CD14-positive monocyte (primary cell): Measurements from ENCODE around the gene SEMA4D. TPM values are rescaled to one million over a fixed set of nuclear protein-coding genes. Genes with fewer than 3 reads are reported as not detected.

Experiments
- DNase-seq, 3 donors: peaks; one replicate each; pipeline ENCODE4 v3.0.0-alpha.2; 2011 to 2022
- H2AFZ ChIP-seq: 2 replicates; pipeline ENCODE4 v1.6.0; 2012; ENCODE audit warnings: mild to moderate bottlenecking, low read depth, low read length, inconsistent platforms; ENCODE audit not compliant: insufficient read depth, poor library complexity, severe bottlenecking
- H3K27ac ChIP-seq, 2 donors: 1 replicate in 1 of 2; 2 replicates in 1 of 2; pipeline ENCODE4 v1.5.1; 2012 to 2013; ENCODE audit warnings: low read length in 2 of 2, control low read depth in 1 of 2, inconsistent platforms in 1 of 2, low read depth in 1 of 2, mild to moderate bottlenecking in 1 of 2
- H3K27me3 ChIP-seq, 2 donors: one replicate each; pipeline versions ENCODE4 v1.6.0 to v1.6.1; 2011 to 2013; ENCODE audit warnings: low read length in 2 of 2; ENCODE audit not compliant: control insufficient read depth in 2 of 2, insufficient read depth in 2 of 2
- H3K36me3 ChIP-seq, 2 donors: replicated peaks in 1 of 2; 1 replicate in 1 of 2; 2 replicates in 1 of 2; pipeline versions ENCODE4 v1.5.1 to v1.6.1; 2012 to 2013; ENCODE audit warnings: low read length in 2 of 2, control low read depth in 1 of 2, inconsistent platforms in 1 of 2, mild to moderate bottlenecking in 1 of 2; ENCODE audit not compliant: insufficient read depth in 2 of 2, control insufficient read depth in 1 of 2
- H3K4me1 ChIP-seq, 2 donors: 1 replicate in 1 of 2; 2 replicates in 1 of 2; pipeline versions ENCODE4 v1.5.1 to v1.6.1; 2012 to 2013; ENCODE audit warnings: low read length in 2 of 2, control low read depth in 1 of 2, inconsistent platforms in 1 of 2, mild to moderate bottlenecking in 1 of 2, moderate library complexity in 1 of 2; ENCODE audit not compliant: insufficient read depth in 2 of 2, control insufficient read depth in 1 of 2
- H3K4me2 ChIP-seq: replicated peaks from 2 replicates; pipeline ENCODE3; 2012; ENCODE audit warnings: low read length, moderate library complexity, mild to moderate bottlenecking; ENCODE audit not compliant: poor library complexity, severe bottlenecking; ENCODE audit errors: extremely low read depth
- H3K4me3 ChIP-seq, 3 experiments: fragments of 200-600 bp in 1 of 3; sonication (generic) in 1 of 3; replicated peaks in 1 of 3; 1 replicate in 2 of 3; 2 replicates in 1 of 3; pipeline ENCODE4 v1.5.1; 2011 to 2013; ENCODE audit warnings: low read length in 3 of 3, mild to moderate bottlenecking in 3 of 3, control low read depth in 2 of 3, low read depth in 2 of 3, inconsistent platforms in 1 of 3, moderate library complexity in 1 of 3
- H3K79me2 ChIP-seq: 2 replicates; pipeline ENCODE4 v1.6.0; 2012; ENCODE audit warnings: mild to moderate bottlenecking, control low read depth, inconsistent platforms, low read length, moderate library complexity; ENCODE audit not compliant: insufficient read depth
- H3K9ac ChIP-seq: 2 replicates; pipeline ENCODE4 v1.6.0; 2017; ENCODE audit warnings: low read length, mild to moderate bottlenecking; ENCODE audit not compliant: insufficient read depth, poor library complexity, severe bottlenecking
- H3K9me3 ChIP-seq, 2 donors: replicated peaks in 1 of 2; 1 replicate in 1 of 2; 2 replicates in 1 of 2; pipeline versions ENCODE4 v1.5.1 to v1.6.1; 2012 to 2013; ENCODE audit warnings: low read length in 2 of 2, control low read depth in 1 of 2; ENCODE audit not compliant: control insufficient read depth in 1 of 2, insufficient read depth in 1 of 2
- H4K20me1 ChIP-seq: 2 replicates; pipeline ENCODE4 v1.6.0; 2012; ENCODE audit warnings: mild to moderate bottlenecking, low read length, control low read depth, moderate library complexity; ENCODE audit not compliant: insufficient read depth
- H3K27ac Mint-ChIP-seq, 7 donors: one replicate each; pipeline ENCODE4 v1.8.0; 2020; ENCODE audit warnings: mild to moderate bottlenecking in 7 of 7, mixed read lengths in 7 of 7, moderate library complexity in 6 of 7, inconsistent platforms in 2 of 7
- H3K27me3 Mint-ChIP-seq, 3 donors: one replicate each; pipeline ENCODE4 v1.8.0; 2021 to 2022; ENCODE audit warnings: low read depth in 3 of 3, mild to moderate bottlenecking in 3 of 3, mixed read lengths in 3 of 3, moderate library complexity in 3 of 3, inconsistent platforms in 1 of 3
- H3K36me3 Mint-ChIP-seq, 2 donors: one replicate each; pipeline ENCODE4 v1.8.0; 2020; ENCODE audit warnings: mixed read lengths in 2 of 2, inconsistent platforms in 1 of 2, mild to moderate bottlenecking in 1 of 2
- H3K4me1 Mint-ChIP-seq: one replicate; pipeline ENCODE4 v1.8.0; 2020; ENCODE audit warnings: mild to moderate bottlenecking, mixed read lengths
- H3K4me3 Mint-ChIP-seq, 2 donors: one replicate each; pipeline ENCODE4 v1.8.0; 2020; ENCODE audit warnings: mild to moderate bottlenecking in 2 of 2, mixed read lengths in 2 of 2, moderate library complexity in 1 of 2
- H3K9me3 Mint-ChIP-seq, 7 donors: one replicate each; pipeline ENCODE4 v1.8.0; 2020 to 2022; ENCODE audit warnings: mixed read lengths in 7 of 7, mild to moderate bottlenecking in 6 of 7, moderate library complexity in 6 of 7, inconsistent platforms in 2 of 7
- WGBS: methylation state at CpG from one replicate; pipeline ENCODE4 v1.1.5; 2013; ENCODE audit warnings: missing lambda C conversion rate; ENCODE audit not compliant: insufficient coverage; 5-methylcytosine and 5-hydroxymethylcytosine counted together
- intact Hi-C, 2 donors: fragments of 100-400 bp; cut with micrococcal nuclease; formaldehyde crosslinking; loops; one replicate each; pipeline versions ENCODE4 v1.15.0 to v1.15.1; 2023
- polyA plus RNA-seq, 3 donors: library from polyadenylated mRNA; depleted of rRNA in 1 of 3; unstranded in 2 of 3; stranded (reverse) in 1 of 3; fragments of 300-500 nt in 2 of 3; fragments of >200 nt in 1 of 3; fragmentation: Illumina TruSeq in 2 of 3; gene quantifications; 1 replicate in 2 of 3; 2 replicates in 1 of 3; pipeline ENCODE4 v1.2.3, GENCODE V29; 2012 to 2021
- TF ChIP-seq, protein P1 (sequence below): fragments of 200-600 bp; IDR thresholded peaks from one replicate; pipeline ENCODE4 v1.8.0; 2022; ENCODE audit warnings: antibody characterized with exemption, mild to moderate bottlenecking

Gene SEMA4D
- polyA plus RNA-seq, 3 donors, result 28.2 to 117 (median 28.6) TPM

DNA sequence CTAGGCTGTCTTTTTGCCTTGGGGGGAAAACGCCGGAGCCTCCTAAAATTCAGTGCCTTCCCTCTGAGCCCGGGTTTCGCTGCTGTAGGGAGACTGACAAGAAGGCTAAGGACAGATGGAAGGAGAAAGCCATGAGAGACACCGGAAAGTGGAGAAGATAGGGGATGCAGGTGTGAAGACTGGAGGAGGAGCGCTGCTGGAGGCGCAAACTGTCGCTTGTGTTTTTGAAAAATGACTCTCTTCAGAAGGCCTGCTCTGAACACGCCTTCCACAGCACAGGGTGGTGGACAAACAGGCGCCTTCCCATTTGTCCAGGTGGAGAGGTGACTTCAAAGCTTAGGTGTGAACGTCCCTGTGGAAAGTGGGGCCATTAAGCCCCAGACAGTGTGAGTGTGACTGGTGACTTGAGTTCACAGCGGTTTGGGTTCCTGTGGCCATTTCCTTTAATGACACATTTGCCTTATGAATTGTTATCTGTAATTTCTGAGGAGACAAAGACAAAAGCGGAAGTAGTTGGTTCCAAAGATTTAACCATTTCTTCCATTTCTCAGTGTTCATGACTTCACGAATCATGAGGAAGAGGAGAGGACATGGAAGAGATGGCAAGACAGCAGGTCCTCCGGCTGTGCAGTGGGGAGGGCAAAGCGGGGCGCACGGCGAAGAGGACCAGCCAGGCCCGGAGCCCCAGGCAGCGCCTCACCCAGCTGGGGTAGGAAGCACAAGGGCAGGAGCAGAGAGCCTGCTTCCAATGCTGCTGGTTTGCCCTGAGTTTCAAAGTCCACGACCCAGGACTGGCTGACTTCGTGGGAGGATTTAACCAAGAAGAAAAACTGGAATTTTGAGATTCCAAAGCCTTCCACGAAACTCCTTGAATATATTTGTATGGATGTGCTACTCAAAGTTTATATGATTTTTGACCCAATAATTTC is 27.8 kb upstream of the SEMA4D start:
- TF ChIP-seq, protein P1, sequence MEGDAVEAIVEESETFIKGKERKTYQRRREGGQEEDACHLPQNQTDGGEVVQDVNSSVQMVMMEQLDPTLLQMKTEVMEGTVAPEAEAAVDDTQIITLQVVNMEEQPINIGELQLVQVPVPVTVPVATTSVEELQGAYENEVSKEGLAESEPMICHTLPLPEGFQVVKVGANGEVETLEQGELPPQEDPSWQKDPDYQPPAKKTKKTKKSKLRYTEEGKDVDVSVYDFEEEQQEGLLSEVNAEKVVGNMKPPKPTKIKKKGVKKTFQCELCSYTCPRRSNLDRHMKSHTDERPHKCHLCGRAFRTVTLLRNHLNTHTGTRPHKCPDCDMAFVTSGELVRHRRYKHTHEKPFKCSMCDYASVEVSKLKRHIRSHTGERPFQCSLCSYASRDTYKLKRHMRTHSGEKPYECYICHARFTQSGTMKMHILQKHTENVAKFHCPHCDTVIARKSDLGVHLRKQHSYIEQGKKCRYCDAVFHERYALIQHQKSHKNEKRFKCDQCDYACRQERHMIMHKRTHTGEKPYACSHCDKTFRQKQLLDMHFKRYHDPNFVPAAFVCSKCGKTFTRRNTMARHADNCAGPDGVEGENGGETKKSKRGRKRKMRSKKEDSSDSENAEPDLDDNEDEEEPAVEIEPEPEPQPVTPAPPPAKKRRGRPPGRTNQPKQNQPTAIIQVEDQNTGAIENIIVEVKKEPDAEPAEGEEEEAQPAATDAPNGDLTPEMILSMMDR, result no peak
- Mint-ChIP-seq H3K4me1 (peaks cover 97% of the 10 kb centered on the region), H3K4me3 (peak overlapping the region in 1 of 2 donors; percentile 55), H3K36me3 (peaks cover 8 to 9% of the 10 kb centered on the region in 2 donors), H3K9me3 (peaks cover 0 to 5% (median 2%) of the 10 kb centered on the region in 7 donors), H3K27ac (peak overlapping the region; percentile 93 to 98 (median 97)), H3K27me3 (peaks cover 0 to 1% (median 0%) of the 10 kb centered on the region in 3 donors)
- 66% methylated on average over 12 of the region's 24 CpGs for WGBS
- intact Hi-C loops, result loop anchor here (10.0 kb wide), 2 partner anchors 141 to 211 kb away; partner anchors contain the start of genes CKS2 (in 1 of the 2) and SECISBP2 (in 1 of the 2)
- H3K27ac ChIP-seq, result peak overlapping the region; percentile 68 to 94
- no peaks in the 10 kb centered on the region for H3K79me2 ChIP-seq
- H3K9ac ChIP-seq, result peak overlapping the region; percentile 54
- H3K27me3 ChIP-seq, result no peaks in the 10 kb centered on the region
- peak overlapping the region; percentile 5 for H3K4me2 ChIP-seq
- H3K9me3 ChIP-seq, result peaks cover 0 to 3% of the 10 kb centered on the region in 2 donors
- peaks cover 97 to 100% of the 10 kb centered on the region in 2 donors for H3K4me1 ChIP-seq
- H2AFZ ChIP-seq, result no peak overlapping the region
- H3K36me3 ChIP-seq, result no peaks in the 10 kb centered on the region
- H4K20me1 ChIP-seq, result no peaks in the 10 kb centered on the region
- H3K4me3 ChIP-seq, result peak overlapping the region in 1 of 3 experiments; percentile 25
- DNase-seq, result peak; percentile 80 to 90 (median 84)

DNA sequence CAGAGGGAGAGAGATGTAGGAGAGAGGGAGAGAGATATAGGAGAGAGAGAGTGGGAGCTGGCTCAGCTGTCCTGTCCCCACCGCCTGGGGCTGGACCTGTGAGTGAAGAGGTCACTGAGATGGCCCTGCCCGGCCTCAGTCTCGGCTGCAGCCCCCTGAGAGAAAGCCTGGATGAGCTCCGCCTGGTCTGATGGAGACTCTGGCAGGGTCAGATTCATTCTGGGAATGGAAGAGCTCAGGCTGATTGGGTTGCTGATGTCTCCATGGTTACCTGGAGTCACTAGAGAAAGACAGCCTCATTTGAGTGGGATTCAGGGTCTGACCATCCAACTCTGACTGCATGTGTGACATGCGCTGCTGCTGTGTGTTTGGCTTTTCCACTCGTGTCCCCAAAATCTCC is 27.1 kb upstream of the SEMA4D start:
- Mint-ChIP-seq H3K36me3 (peaks cover 8 to 9% of the 10 kb centered on the region in 2 donors), H3K4me1 (peaks cover 95% of the 10 kb centered on the region), H3K27ac (peak overlapping the region; percentile 93 to 98 (median 97)), H3K9me3 (peaks cover 0 to 5% (median 2%) of the 10 kb centered on the region in 7 donors), H3K4me3 (no peak overlapping the region), H3K27me3 (no peaks in the 10 kb centered on the region)
- H4K20me1 ChIP-seq, result no peaks in the 10 kb centered on the region
- no peak for DNase-seq
- TF ChIP-seq, protein P1, result no peak
- H3K9me3 ChIP-seq, result peaks cover 0 to 3% of the 10 kb centered on the region in 2 donors
- H3K4me3 ChIP-seq, result peak overlapping the region in 1 of 3 experiments; percentile 18
- 97% methylated on average over 3 of the region's 6 CpGs for WGBS
- intact Hi-C loops, result loop anchor here (5.0 to 10.0 kb wide), 3 partner anchors 83 to 210 kb away; partner anchors contain the start of genes CKS2 (in 1 of the 2) and SECISBP2 (in 1 of the 2)
- peak overlapping the region; percentile 68 to 94 for H3K27ac ChIP-seq
- no peaks in the 10 kb centered on the region for H3K27me3 ChIP-seq
- no peaks in the 10 kb centered on the region for H3K36me3 ChIP-seq
- no peak overlapping the region for H3K4me2 ChIP-seq
- H3K4me1 ChIP-seq, result peaks cover 95 to 100% of the 10 kb centered on the region in 2 donors
- H2AFZ ChIP-seq, result no peak overlapping the region
- peak overlapping the region; percentile 54 for H3K9ac ChIP-seq
- no peaks in the 10 kb centered on the region for H3K79me2 ChIP-seq
